Activated naive CD4-positive, alpha-beta T cell treated with anti-CD3 and anti-CD28 coated beads for 36 hours (primary cell): Measurements from ENCODE around the gene FSD2. TPM values are rescaled to one million over a fixed set of nuclear protein-coding genes. Genes with fewer than 3 reads are reported as not detected.
A peak's percentile ranks its signal among the peaks of the same experiment; 100 is the strongest.

Source experiments
- CTCF ChIA-PET: fragments of 350-600 bp; sonication (Branson Sonifier 250); formaldehyde crosslinking; loops from one replicate; lab custom pipeline; 2021; ENCODE audit warnings: antibody characterized with exemption; lab: Charles Lee
- DNase-seq: peaks from one replicate; pipeline ENCODE4 v3.0.0-alpha.2; 2020
- H3K27ac Mint-ChIP-seq: one replicate; pipeline ENCODE4 v1.8.0; 2021; ENCODE audit warnings: mild to moderate bottlenecking, mixed read lengths
- H3K27me3 Mint-ChIP-seq: one replicate; pipeline ENCODE4 v1.8.0; 2021; ENCODE audit warnings: low read depth, mixed read lengths
- H3K36me3 Mint-ChIP-seq: one replicate; pipeline ENCODE4 v1.8.0; 2021; ENCODE audit warnings: low read depth, mixed read lengths
- H3K4me1 Mint-ChIP-seq: one replicate; pipeline ENCODE4 v1.8.0; 2021; ENCODE audit warnings: low read depth, mixed read lengths
- H3K4me3 Mint-ChIP-seq: one replicate; pipeline ENCODE4 v1.8.0; 2021; ENCODE audit warnings: mild to moderate bottlenecking, moderate library complexity, mixed read lengths
- H3K9me3 Mint-ChIP-seq: one replicate; pipeline ENCODE4 v1.8.0; 2021; ENCODE audit warnings: mixed read lengths
- intact Hi-C: fragments of 100-400 bp; cut with micrococcal nuclease; formaldehyde crosslinking; loops from one replicate; pipeline ENCODE4 v1.15.1; 2023
- total RNA-seq, 2 experiments: library from RNA; stranded (reverse); gene quantifications; one replicate each; pipeline ENCODE4 v1.2.3, GENCODE V29; 2021

FSD2 gene
- total RNA-seq, 2 experiments from 2014 or later = not detected

DNA sequence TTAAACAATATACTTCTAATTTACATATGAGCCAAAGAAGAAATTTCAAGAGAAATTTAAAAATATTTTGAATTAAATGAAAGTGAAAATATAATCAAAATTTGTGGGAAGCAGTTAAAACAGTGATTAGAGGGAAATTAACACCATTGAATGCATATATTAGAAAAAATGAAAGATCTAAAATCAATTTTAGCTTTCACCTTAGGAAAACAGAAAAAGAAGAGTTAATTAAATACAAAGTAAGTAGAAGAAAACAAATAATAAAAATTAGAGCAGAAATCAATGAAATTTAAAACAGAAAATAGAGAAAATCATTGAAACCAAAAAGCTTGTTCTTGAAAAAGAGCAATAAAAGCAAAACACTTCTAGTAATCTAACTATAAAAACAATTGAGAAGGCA, 57.6 kb downstream of the FSD2 start:
- DNase-seq = no peak
- Mint-ChIP-seq H3K9me3 (no peaks in the 10 kb centered on the region), H3K4me3 (no peak overlapping the region), H3K27me3 (no peaks in the 10 kb centered on the region), H3K4me1 (peaks cover 30% of the 10 kb centered on the region), H3K27ac (no peak overlapping the region), H3K36me3 (peaks cover 22% of the 10 kb centered on the region)
- CTCF ChIA-PET = no interaction called here
- intact Hi-C loops = no loop called here

- no peak overlapping the region for H3K27ac Mint-ChIP-seq
- no peak overlapping the region for H3K4me3 Mint-ChIP-seq
- no peaks in the 10 kb centered on the region for H3K9me3 Mint-ChIP-seq
- no peaks in the 10 kb centered on the region for H3K36me3 Mint-ChIP-seq
- no peaks in the 10 kb centered on the region for H3K27me3 Mint-ChIP-seq
- H3K4me1 Mint-ChIP-seq = peaks cover 3% of the 10 kb centered on the region
- no peak for DNase-seq
- CTCF ChIA-PET = no interaction called here
- intact Hi-C loops = no loop called here
Observed at GRCh38 chr15:82743810-82744209, 62.1 kb downstream of the FSD2 start.

DNA sequence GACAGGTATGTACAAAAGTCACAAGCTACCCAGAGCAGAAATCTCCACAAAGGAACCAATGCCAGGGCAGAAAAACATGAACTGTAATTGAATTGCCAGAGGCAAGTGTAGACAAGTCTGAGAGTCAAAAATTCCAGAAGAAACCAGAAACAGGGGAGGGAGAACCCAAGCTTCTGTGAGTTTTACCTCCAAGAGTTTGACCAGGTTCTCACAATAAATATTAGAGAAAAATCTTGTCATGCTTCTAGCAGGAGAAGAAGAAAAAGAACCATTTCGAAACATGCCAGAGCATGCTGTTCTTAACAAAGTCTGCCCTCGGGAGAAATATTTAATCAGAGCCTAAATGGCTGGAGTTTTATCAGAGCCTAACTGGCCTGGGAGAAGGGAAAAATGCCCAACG, 63.7 kb downstream of the FSD2 start:
- Mint-ChIP-seq H3K36me3 (peaks cover 3% of the 10 kb centered on the region), H3K4me3 (no peak overlapping the region), H3K27me3 (no peaks in the 10 kb centered on the region), H3K9me3 (no peaks in the 10 kb centered on the region), H3K4me1 (no peaks in the 10 kb centered on the region), H3K27ac (no peak overlapping the region)
- CTCF ChIA-PET = interaction anchor here (0.6 kb wide), 1 partner anchor 167 kb away, joined by 3 read pairs; no protein-coding TSS in a partner anchor
- DNase-seq = no peak
- intact Hi-C loops = no loop called here

DNA sequence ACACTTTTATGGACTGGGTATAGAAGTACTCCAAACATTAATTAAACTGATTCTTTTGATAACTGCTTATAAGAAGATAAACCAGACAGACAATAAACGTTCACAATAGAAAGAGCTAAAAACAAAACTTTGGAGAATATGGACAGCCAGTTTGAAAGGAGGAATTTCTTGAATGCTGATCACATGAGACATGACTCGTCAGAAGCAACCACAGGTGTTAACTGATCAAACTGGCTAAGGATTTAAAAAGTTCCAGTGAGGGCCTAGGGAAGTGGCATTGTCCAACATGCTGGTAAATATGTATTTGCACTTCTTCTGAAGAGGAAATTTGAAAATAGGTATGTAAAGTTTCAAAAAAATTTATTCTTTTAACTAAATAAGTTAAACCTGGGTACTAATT, 66.8 kb downstream of the FSD2 start:
- H3K4me3 Mint-ChIP-seq = no peak overlapping the region
- no peaks in the 10 kb centered on the region for H3K4me1 Mint-ChIP-seq
- CTCF ChIA-PET = interaction anchor here (1.3 kb wide), 1 partner anchor 208 kb away, joined by 3 read pairs; no protein-coding TSS in a partner anchor
- no peaks in the 10 kb centered on the region for H3K9me3 Mint-ChIP-seq
- H3K27me3 Mint-ChIP-seq = no peaks in the 10 kb centered on the region
- peaks cover 10% of the 10 kb centered on the region for H3K36me3 Mint-ChIP-seq
- H3K27ac Mint-ChIP-seq = no peak overlapping the region
- intact Hi-C loops = no loop called here
- DNase-seq = no peak

DNA sequence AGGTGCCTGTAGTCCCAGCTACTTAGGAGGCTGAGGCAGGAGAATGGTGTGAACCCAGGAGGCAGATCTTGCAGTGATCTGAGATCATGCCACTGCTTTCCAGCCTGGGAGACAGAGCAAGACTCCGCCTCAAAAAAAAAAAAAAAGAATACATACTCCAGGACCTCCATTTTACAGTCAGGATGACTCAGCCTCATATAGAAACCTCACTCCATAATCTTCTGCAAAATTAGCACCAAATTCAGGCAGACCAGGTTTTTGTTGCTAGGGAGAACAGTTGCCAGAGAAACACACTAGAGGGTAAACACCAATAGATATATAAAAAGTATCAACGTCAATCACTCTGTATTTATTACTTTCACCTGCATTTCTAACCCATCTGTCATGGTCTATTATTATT, 67.9 kb downstream of the FSD2 start:
- H3K4me1 Mint-ChIP-seq = no peaks in the 10 kb centered on the region
- H3K4me3 Mint-ChIP-seq = no peak overlapping the region
- CTCF ChIA-PET = no interaction called here
- peaks cover 16% of the 10 kb centered on the region for H3K36me3 Mint-ChIP-seq
- H3K27ac Mint-ChIP-seq = no peak overlapping the region
- DNase-seq = no peak
- H3K9me3 Mint-ChIP-seq = no peaks in the 10 kb centered on the region
- H3K27me3 Mint-ChIP-seq = no peaks in the 10 kb centered on the region
- intact Hi-C loops = no loop called here

DNA sequence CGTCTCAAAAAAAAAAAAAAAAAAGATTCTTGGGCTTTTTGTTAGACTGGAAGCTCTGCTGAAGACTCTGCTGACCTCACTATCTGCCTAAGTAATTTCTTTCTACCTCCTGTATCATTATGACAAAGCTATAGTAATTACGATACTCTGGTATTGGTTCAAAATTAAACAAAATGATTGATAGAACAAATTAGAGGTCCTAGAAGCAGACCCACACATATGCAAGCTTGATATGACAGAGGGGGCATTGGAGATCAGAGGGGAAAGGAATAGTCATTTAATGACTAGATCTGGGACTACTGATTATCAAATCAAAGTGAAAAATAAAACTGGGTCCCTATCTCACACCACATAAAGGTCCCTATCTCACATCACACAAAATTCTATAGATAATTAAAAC, 74.3 kb downstream of the FSD2 start:
- intact Hi-C loops = no loop called here
- H3K27ac Mint-ChIP-seq = no peak overlapping the region
- H3K27me3 Mint-ChIP-seq = no peaks in the 10 kb centered on the region
- no peak for DNase-seq
- H3K36me3 Mint-ChIP-seq = peaks cover 20% of the 10 kb centered on the region
- no peak overlapping the region for H3K4me3 Mint-ChIP-seq
- CTCF ChIA-PET = no interaction called here
- no peaks in the 10 kb centered on the region for H3K9me3 Mint-ChIP-seq
- no peaks in the 10 kb centered on the region for H3K4me1 Mint-ChIP-seq

DNA sequence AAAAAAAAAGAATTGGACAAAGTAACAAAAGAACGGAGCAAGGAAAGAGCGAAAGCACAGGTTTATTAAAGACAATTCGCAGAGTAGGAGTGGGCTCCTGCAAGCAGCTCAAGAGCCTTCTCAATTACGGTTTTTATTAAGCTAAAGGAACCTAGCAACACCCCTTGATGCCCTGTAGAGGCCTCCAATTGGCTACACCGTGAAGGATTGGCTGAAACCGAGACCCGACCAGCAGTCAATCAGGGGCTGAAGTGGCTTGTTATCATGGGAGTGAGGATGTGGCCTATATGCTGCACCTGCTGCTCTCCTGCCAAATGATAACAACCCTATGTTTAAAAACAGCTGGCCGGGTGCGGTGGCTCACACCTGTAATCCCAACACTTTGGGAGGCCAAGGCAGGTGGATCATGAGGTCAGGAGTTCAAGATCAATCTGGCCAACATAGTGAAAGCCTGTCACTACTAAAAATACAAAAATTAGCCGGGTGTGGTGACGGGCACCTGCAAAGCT, 75.8 kb downstream of the FSD2 start:
- H3K27ac Mint-ChIP-seq = no peak overlapping the region
- intact Hi-C loops = no loop called here

DNA sequence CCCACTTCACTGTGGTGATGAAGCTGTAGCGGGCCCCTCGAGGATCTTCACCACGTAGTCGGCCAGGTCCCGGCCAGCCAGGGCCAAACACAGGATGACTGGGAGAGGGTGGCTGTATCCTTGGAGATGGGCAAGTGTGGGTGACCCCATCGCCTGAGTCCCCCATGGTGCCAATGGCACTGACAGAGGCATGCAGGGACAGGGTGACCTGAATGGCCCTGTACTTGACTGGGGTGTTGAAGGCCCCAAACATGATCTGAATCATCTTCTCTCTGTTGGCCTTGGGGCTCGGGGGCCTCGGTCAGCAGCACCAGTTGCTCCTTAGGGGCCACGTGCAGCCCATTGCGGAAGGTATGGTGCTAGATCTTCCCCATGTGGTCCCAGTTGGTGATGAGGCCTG, 79.1 kb downstream of the FSD2 start:
- intact Hi-C loops = no loop called here

More for the DNA sequence above, 75.8 kb downstream of the FSD2 start:
- Mint-ChIP-seq H3K9me3 (no peaks in the 10 kb centered on the region), H3K4me1 (no peaks in the 10 kb centered on the region), H3K27me3 (peaks cover 3% of the 10 kb centered on the region), H3K36me3 (peaks cover 17% of the 10 kb centered on the region), H3K4me3 (no peak overlapping the region)
- no peak for DNase-seq
- CTCF ChIA-PET = no interaction called here

GRCh38 chr15:82715003-82715402, 90.9 kb downstream of the FSD2 start:
- CTCF ChIA-PET = no interaction called here
- Mint-ChIP-seq H3K27ac (no peak overlapping the region), H3K36me3 (peaks cover 2% of the 10 kb centered on the region), H3K4me1 (no peaks in the 10 kb centered on the region), H3K9me3 (peaks cover 8% of the 10 kb centered on the region), H3K27me3 (peaks cover 21% of the 10 kb centered on the region), H3K4me3 (no peak overlapping the region)
- DNase-seq = no peak
- intact Hi-C loops = no loop called here

More for the DNA sequence above, 79.1 kb downstream of the FSD2 start:
- CTCF ChIA-PET = no interaction called here
- no peak for DNase-seq
- Mint-ChIP-seq H3K27me3 (peaks cover 10% of the 10 kb centered on the region), H3K4me1 (no peaks in the 10 kb centered on the region), H3K27ac (no peak overlapping the region), H3K36me3 (peaks cover 7% of the 10 kb centered on the region), H3K9me3 (no peaks in the 10 kb centered on the region), H3K4me3 (no peak overlapping the region)

GRCh38 chr15:82714016-82714415, 91.9 kb downstream of the FSD2 start:
- no peak for DNase-seq
- intact Hi-C loops = no loop called here
- peaks cover 21% of the 10 kb centered on the region for H3K27me3 Mint-ChIP-seq
- H3K27ac Mint-ChIP-seq = no peak overlapping the region
- H3K9me3 Mint-ChIP-seq = peaks cover 8% of the 10 kb centered on the region
- CTCF ChIA-PET = interaction anchor here (0.6 kb wide), 1 partner anchor 128 kb away, joined by 3 read pairs; no protein-coding TSS in a partner anchor
- H3K4me1 Mint-ChIP-seq = no peaks in the 10 kb centered on the region
- no peak overlapping the region for H3K4me3 Mint-ChIP-seq
- H3K36me3 Mint-ChIP-seq = peaks cover 2% of the 10 kb centered on the region

- no peak overlapping the region for H3K27ac Mint-ChIP-seq
- intact Hi-C loops = no loop called here
- H3K4me1 Mint-ChIP-seq = no peaks in the 10 kb centered on the region
- no peak overlapping the region for H3K4me3 Mint-ChIP-seq
- H3K27me3 Mint-ChIP-seq = peaks cover 21% of the 10 kb centered on the region
- CTCF ChIA-PET = no interaction called here
- H3K9me3 Mint-ChIP-seq = peaks cover 3% of the 10 kb centered on the region
- H3K36me3 Mint-ChIP-seq = no peaks in the 10 kb centered on the region
- DNase-seq = no peak
Observed at GRCh38 chr15:82712036-82712435, 93.8 kb downstream of the FSD2 start.

DNA sequence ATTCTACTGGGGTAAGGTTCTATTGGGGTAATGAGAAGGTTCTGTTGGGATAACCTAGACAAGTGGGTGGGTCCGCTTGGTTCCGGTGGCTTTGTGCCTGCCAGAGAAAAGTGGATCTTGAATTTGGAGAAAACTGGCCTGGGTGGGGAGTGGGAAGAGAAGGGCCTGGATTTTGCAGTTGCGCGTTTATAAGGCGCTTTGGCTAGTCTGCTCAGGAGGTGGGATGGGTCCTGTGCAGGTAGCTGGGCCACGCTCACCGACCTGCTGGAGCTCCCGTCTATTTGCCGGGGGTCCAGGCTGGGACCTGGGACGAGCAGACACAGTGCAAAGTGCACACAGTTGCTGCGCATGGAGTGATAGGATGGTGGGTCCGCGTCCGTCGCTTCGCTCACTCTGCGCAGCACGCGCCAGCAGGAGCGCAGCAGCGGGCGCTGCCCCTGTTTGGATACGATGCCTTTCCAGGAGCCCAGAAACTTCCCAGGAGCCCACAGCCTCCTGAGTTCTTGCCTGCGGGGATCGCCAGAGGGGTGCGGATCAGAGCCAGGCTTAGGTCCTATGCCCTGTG, 94.9 kb downstream of the FSD2 start:
- intact Hi-C loops = no loop called here

DNA sequence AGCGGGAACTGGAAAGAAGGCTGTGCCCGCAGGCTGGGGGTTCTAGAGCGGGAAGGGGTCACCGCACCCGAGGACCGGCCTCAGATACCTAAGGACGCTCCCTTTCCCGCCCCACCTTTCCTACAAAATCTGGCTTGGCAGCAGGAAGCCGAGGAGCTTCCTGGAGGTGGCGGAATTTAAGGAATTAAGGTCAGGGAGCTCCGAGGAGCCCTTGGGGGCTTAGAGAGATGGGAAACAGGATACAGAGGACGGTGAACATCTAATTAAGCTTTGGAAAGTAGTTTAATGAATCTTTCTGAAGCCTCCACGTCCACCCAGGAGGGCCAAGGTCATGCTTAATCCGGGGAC, 95.7 kb downstream of the FSD2 start:
- H3K36me3 Mint-ChIP-seq = no peaks in the 10 kb centered on the region
- H3K27ac Mint-ChIP-seq = no peak overlapping the region
- no peak for DNase-seq
- H3K4me3 Mint-ChIP-seq = peak overlapping the region; percentile 58
- no peaks in the 10 kb centered on the region for H3K4me1 Mint-ChIP-seq
- H3K27me3 Mint-ChIP-seq = peaks cover 21% of the 10 kb centered on the region
- no peaks in the 10 kb centered on the region for H3K9me3 Mint-ChIP-seq
- CTCF ChIA-PET = no interaction called here
- intact Hi-C loops = no loop called here

More for the DNA sequence above, 94.9 kb downstream of the FSD2 start:
- Mint-ChIP-seq H3K27me3 (peaks cover 21% of the 10 kb centered on the region), H3K4me1 (no peaks in the 10 kb centered on the region), H3K9me3 (no peaks in the 10 kb centered on the region), H3K27ac (no peak overlapping the region), H3K36me3 (no peaks in the 10 kb centered on the region), H3K4me3 (no peak overlapping the region)
- CTCF ChIA-PET = no interaction called here
- no peak for DNase-seq
